Measurements from ENCODE around the gene MAP3K20. TPM values are rescaled to one million over a fixed set of nuclear protein-coding genes. Genes with fewer than 3 reads are reported as not detected.
"Not testable (repeated sequence)": the region's sequence is repeated elsewhere in the genome, so short reads cannot be mapped to it uniquely, and the experiment has no call there.

Gene MAP3K20
- total and polyA plus RNA-seq, 4 donors: 25.6 to 109 (median 56.5) TPM

DNA sequence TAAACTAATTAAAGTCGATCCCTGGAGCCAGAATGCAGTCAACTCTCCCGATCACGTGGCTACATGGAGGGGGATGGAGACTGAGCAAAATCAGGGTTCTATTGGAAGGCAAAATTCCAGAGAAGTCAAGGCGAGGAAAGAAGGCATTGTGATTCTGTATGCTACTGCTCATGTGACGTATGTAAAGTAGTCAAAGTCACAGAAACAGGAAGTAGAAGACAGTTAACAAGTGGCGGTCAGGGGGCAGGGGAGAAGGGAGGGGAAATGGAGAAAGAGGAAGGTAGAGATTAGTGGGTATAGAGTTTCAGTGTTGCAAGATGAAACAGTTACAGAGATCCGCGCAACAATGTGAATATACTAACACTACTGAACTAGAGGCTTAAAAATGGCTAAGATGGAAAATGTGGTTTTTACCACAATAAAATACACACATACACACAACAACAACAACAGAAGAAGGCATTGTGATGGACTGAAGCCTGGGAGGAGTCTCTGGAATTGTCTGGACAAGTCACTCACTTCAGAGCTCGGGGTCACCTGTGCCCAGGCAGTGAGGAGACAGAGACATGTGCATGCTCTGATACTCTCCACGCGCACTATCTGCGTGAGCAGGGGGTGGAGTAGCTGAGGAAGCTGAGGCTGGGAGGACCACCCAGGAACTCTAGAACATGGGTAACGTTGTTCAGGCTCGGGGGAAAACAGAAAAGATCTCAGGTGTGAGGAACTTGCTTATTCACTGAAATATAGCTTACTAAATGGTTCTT, 189.1 kb downstream of the MAP3K20 start:
- DNase-seq (peak in 1 of 2 donors; percentile 69), ATAC-seq (ENCODE audit: low FRiP score) (no peak)
- intact Hi-C loops (cut with DNase I): no loop called here
- WGBS, 2 donors: 79 to 89% methylated on average over 14 of the region's 14 CpGs
- no peak overlapping the region for H3K27ac ChIP-seq (ENCODE audit: low read depth in 1 of 2, low read length in 2 of 2)
- no peaks in the 10 kb centered on the region for H3K4me1 ChIP-seq (ENCODE audit: control insufficient read depth in 1 of 2, insufficient read depth in 2 of 2, low read length in 2 of 2)
- H3K9me3 ChIP-seq (ENCODE audit: control insufficient read depth, low read length): no peaks in the 10 kb centered on the region
- H3K4me3 ChIP-seq (ENCODE audit: low read length in 2 of 2): no peak overlapping the region
- H3K36me3 ChIP-seq (ENCODE audit: control insufficient read depth in 1 of 2, insufficient read depth in 2 of 2, low read length in 1 of 2): peaks cover 5 to 24% of the 10 kb centered on the region in 2 donors
- no peaks in the 10 kb centered on the region for H3K27me3 ChIP-seq (ENCODE audit: control insufficient read depth in 1 of 2, insufficient read depth in 2 of 2, low read length in 1 of 2)

DNA sequence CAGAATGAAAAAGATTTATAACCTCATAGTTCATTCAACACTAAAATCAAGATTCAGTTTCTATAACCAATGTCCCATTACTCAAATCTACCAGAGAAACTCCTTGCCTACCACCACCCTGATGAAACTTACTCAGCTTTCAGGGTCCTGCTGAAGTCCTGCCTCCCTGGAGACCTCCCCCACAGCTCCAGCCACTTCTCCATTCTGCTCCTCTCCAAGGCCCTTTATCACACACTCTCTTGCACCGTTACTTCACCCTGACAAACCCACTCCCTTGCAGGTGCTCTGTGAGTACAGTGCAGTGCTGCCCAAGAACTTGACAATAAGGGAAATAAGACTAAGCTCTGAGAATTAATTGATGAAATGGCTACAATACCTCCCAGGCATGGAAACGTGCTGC, 195.5 kb downstream of the MAP3K20 start:
- H3K27ac ChIP-seq (ENCODE audit: low read depth in 1 of 2, low read length in 2 of 2): no peak overlapping the region
- WGBS, 2 donors: 73 to 82% methylated on average over 2 of the region's 2 CpGs
- peaks cover 2 to 4% of the 10 kb centered on the region in 2 donors for H3K36me3 ChIP-seq (ENCODE audit: control insufficient read depth in 1 of 2, insufficient read depth in 2 of 2, low read length in 1 of 2)
- intact Hi-C loops (cut with DNase I): no loop called here
- no peak for DNase-seq
- no peak for ATAC-seq (ENCODE audit: low FRiP score)
- no peak overlapping the region for H3K4me3 ChIP-seq (ENCODE audit: low read length in 2 of 2)
- H3K4me1 ChIP-seq (ENCODE audit: control insufficient read depth in 1 of 2, insufficient read depth in 2 of 2, low read length in 2 of 2): no peaks in the 10 kb centered on the region
- H3K9me3 ChIP-seq (ENCODE audit: control insufficient read depth, low read length): peaks cover 5% of the 10 kb centered on the region
- no peaks in the 10 kb centered on the region for H3K27me3 ChIP-seq (ENCODE audit: control insufficient read depth in 1 of 2, insufficient read depth in 2 of 2, low read length in 1 of 2)

DNA sequence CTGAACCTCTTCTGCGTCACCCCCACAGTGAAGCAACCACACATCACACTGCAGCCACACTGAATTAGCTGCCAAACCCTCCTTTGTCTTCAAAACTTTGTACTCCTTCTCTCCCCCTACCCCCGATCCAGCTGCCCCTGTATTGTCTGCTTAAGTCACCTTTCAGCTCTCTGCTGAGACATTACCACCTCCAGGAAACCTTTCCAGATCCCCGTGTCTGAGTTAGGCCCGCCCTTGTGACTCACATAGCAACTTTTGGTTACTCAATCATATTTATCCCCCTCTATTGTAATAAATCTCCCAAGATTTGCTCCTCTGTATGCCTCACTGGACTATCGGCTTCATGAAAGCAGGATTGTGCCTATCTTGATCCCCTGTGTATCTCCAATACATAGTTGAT, 196.2 kb downstream of the MAP3K20 start:
- no peaks in the 10 kb centered on the region for H3K4me1 ChIP-seq (ENCODE audit: control insufficient read depth in 1 of 2, insufficient read depth in 2 of 2, low read length in 2 of 2)
- ATAC-seq (ENCODE audit: low FRiP score) (no peak), DNase-seq (no peak)
- intact Hi-C loops (cut with DNase I): no loop called here
- peaks cover 5% of the 10 kb centered on the region for H3K9me3 ChIP-seq (ENCODE audit: control insufficient read depth, low read length)
- no peak overlapping the region for H3K4me3 ChIP-seq (ENCODE audit: low read length in 2 of 2)
- H3K27ac ChIP-seq (ENCODE audit: low read depth in 1 of 2, low read length in 2 of 2): no peak overlapping the region
- no peaks in the 10 kb centered on the region for H3K36me3 ChIP-seq (ENCODE audit: control insufficient read depth in 1 of 2, insufficient read depth in 2 of 2, low read length in 1 of 2)
- 84% methylated on average over 5 of the region's 5 CpGs for WGBS, 2 donors
- no peaks in the 10 kb centered on the region for H3K27me3 ChIP-seq (ENCODE audit: control insufficient read depth in 1 of 2, insufficient read depth in 2 of 2, low read length in 1 of 2)

DNA sequence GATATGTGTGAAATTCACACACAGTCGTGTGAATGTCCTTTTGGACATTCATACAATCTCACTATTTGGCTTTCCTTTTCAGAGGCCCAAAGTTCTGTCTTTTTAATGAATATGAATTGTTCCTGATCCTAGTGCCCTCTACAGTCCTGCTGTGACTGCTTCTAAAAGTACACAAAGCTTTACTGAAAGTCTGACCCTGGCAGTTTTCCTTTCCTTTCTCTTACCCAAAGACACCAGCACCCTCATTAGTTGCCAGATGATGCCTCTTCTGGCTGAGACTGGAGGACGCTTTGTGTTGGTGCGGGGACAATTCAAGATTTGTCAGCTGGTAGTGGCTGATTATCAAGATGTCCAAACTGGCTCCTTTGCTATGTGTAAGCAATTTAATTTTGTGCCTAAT, 197.2 kb downstream of the MAP3K20 start:
- Histone ChIP-seq H3K4me1 (ENCODE audit: control insufficient read depth in 1 of 2, insufficient read depth in 2 of 2, low read length in 2 of 2) (no peaks in the 10 kb centered on the region), H3K36me3 (ENCODE audit: control insufficient read depth in 1 of 2, insufficient read depth in 2 of 2, low read length in 1 of 2) (no peaks in the 10 kb centered on the region), H3K27me3 (ENCODE audit: control insufficient read depth in 1 of 2, insufficient read depth in 2 of 2, low read length in 1 of 2) (no peaks in the 10 kb centered on the region), H3K4me3 (ENCODE audit: low read length in 2 of 2) (no peak overlapping the region), H3K27ac (ENCODE audit: low read depth in 1 of 2, low read length in 2 of 2) (no peak overlapping the region), H3K9me3 (ENCODE audit: control insufficient read depth, low read length) (peaks cover 6% of the 10 kb centered on the region)
- WGBS, 2 donors: 69 to 81% methylated on average over 3 of the region's 3 CpGs
- DNase-seq (no peak), ATAC-seq (ENCODE audit: low FRiP score) (no peak)
- intact Hi-C loops (cut with DNase I): no loop called here

DNA sequence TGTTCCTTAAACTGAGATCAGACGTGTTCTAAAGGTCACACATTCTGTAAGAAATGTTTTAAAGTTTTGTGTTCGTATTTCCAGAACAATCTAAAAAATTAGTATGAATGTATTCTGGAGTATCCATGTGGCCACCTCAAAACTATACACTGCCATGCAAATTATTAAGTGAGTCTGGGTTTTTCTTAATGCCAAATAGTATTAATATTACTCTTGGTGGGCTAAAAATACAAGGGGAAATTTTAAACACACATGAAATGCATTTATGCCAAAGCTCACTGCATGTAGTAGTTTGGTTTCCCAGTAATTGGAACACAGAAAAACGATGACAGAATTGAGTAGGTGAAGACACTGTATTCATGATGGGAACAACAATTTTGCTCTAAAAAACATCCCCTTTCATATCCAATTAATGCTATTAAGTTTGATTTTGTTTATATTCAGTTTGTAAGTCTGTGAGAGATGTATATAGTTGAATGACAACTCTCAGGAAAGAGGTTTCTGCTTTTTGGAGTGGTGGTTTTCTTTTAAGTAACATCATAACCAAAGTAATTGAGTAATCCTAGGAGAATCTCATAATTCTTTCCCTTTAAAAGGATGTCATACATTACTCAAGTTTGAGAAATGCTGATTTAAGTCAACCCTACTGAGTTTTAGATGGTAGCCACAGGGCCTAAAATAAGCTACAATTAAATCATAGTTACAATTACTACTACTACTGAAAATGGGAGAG, 203.3 kb downstream of the MAP3K20 start:
- Histone ChIP-seq H3K27me3 (ENCODE audit: control insufficient read depth in 1 of 2, insufficient read depth in 2 of 2, low read length in 1 of 2) (no peaks in the 10 kb centered on the region), H3K4me3 (ENCODE audit: low read length in 2 of 2) (no peak overlapping the region), H3K36me3 (ENCODE audit: control insufficient read depth in 1 of 2, insufficient read depth in 2 of 2, low read length in 1 of 2) (no peaks in the 10 kb centered on the region), H3K27ac (ENCODE audit: low read depth in 1 of 2, low read length in 2 of 2) (no peak overlapping the region), H3K9me3 (ENCODE audit: control insufficient read depth, low read length) (peaks cover 6% of the 10 kb centered on the region), H3K4me1 (ENCODE audit: control insufficient read depth in 1 of 2, insufficient read depth in 2 of 2, low read length in 2 of 2) (no peaks in the 10 kb centered on the region)
- WGBS, 2 donors: 86% methylated on average over 3 of the region's 3 CpGs
- intact Hi-C loops (cut with DNase I): no loop called here
- DNase-seq (no peak), ATAC-seq (ENCODE audit: low FRiP score) (no peak)

DNA sequence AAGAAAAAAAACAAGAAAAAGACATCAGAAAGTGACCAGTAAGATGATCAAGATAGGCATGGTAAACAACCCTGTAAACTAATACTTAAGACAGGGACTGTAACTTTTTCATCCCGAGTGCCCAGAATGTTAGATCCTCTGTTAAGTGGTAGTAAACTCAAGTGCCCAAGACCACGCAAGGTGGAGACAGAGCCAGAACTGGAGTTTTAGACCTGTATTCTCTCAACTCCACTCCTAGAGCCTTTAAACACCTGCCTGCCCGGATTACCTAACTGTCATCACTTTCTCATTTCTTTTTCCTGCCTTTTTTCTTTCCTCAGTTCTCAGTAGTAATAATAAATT, 203.9 kb downstream of the MAP3K20 start:
- Histone ChIP-seq H3K9me3 (ENCODE audit: control insufficient read depth, low read length) (peaks cover 2% of the 10 kb centered on the region), H3K4me1 (ENCODE audit: control insufficient read depth in 1 of 2, insufficient read depth in 2 of 2, low read length in 2 of 2) (no peaks in the 10 kb centered on the region), H3K4me3 (ENCODE audit: low read length in 2 of 2) (no peak overlapping the region), H3K27me3 (ENCODE audit: control insufficient read depth in 1 of 2, insufficient read depth in 2 of 2, low read length in 1 of 2) (no peaks in the 10 kb centered on the region), H3K27ac (ENCODE audit: low read depth in 1 of 2, low read length in 2 of 2) (no peak overlapping the region), H3K36me3 (ENCODE audit: control insufficient read depth in 1 of 2, insufficient read depth in 2 of 2, low read length in 1 of 2) (no peaks in the 10 kb centered on the region)
- ATAC-seq (ENCODE audit: low FRiP score) (no peak), DNase-seq (no peak)
- intact Hi-C loops (cut with DNase I): no loop called here
- 86 to 90% methylated on average over 3 of the region's 3 CpGs for WGBS, 2 donors

DNA sequence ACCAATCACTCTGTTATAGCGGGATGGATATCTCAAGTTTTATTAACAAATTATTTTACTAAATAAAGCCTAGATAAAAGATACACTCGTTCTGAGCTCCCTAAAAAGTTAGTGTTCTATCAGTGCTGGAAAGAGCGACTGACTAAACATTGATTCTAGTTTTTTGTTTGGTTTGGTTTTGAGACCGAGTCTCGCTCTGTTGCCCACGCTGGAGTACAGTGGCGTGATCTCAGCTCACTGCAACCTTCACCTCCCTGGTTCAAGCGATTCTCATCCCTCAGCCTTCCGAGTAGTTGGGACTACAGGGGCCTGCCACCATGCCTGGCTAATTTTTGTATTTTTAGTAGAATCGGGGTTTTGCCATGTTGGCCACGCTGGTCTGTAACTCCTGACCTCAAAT, 205.2 kb downstream of the MAP3K20 start:
- no peak for DNase-seq
- Histone ChIP-seq H3K9me3 (ENCODE audit: control insufficient read depth, low read length) (peaks cover 1% of the 10 kb centered on the region), H3K36me3 (ENCODE audit: control insufficient read depth in 1 of 2, insufficient read depth in 2 of 2, low read length in 1 of 2) (no peaks in the 10 kb centered on the region), H3K4me3 (ENCODE audit: low read length in 2 of 2) (no peak overlapping the region), H3K4me1 (ENCODE audit: control insufficient read depth in 1 of 2, insufficient read depth in 2 of 2, low read length in 2 of 2) (no peaks in the 10 kb centered on the region), H3K27me3 (ENCODE audit: control insufficient read depth in 1 of 2, insufficient read depth in 2 of 2, low read length in 1 of 2) (no peaks in the 10 kb centered on the region), H3K27ac (ENCODE audit: low read depth in 1 of 2, low read length in 2 of 2) (no peak overlapping the region)
- WGBS, 2 donors: 86 to 89% methylated on average over 11 of the region's 11 CpGs
- no peak for ATAC-seq (ENCODE audit: low FRiP score)
- intact Hi-C loops (cut with DNase I): no loop called here

DNA sequence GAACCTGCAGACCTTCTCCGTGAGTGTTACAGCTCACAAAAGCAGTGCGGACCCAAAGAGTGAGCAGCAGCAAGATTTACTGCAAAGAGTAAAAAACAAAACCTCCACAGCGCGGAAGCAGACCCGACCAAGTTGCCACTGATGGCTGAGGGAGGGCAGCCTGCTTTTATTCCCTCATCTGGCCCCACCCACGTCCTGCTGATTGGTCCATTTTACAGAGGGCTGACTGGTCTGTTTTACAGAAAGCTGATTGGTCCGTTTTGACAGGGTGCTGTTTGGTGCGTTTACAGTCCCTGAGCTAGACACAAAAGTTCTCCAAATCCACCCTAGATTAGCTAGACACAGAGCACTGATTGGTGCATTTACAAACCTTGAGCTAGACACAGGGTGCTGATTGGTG, 206.3 kb downstream of the MAP3K20 start:
- H3K4me1 ChIP-seq (ENCODE audit: control insufficient read depth in 1 of 2, insufficient read depth in 2 of 2, low read length in 2 of 2); H3K27ac ChIP-seq (ENCODE audit: low read depth in 1 of 2, low read length in 2 of 2); DNase-seq; intact Hi-C loops (cut with DNase I); H3K36me3 ChIP-seq (ENCODE audit: control insufficient read depth in 1 of 2, insufficient read depth in 2 of 2, low read length in 1 of 2); ATAC-seq (ENCODE audit: low FRiP score); H3K27me3 ChIP-seq (ENCODE audit: control insufficient read depth in 1 of 2, insufficient read depth in 2 of 2, low read length in 1 of 2); H3K9me3 ChIP-seq (ENCODE audit: control insufficient read depth, low read length); H3K4me3 ChIP-seq (ENCODE audit: low read length in 2 of 2): not testable (repeated sequence)
- 89 to 93% methylated on average over 8 of the region's 8 CpGs for WGBS, 2 donors

Measured in aorta (tissue), 5 donors.